Measurements from ENCODE around the gene UVSSA.

GRCh38 chr4:1361431-1361830 lies 14.4 kb downstream of the UVSSA start:
- TF ChIP-seq POLR2A (IDR thresholded peaks at IDR 0.05): no peak
- TF ChIP-seq CTCF (IDR thresholded peaks at IDR 0.05): no peak

Data from breast epithelium (tissue), 3 donors.